Activated naive CD8-positive, alpha-beta T cell treated with anti-CD3 and anti-CD28 coated beads, Interleukin-2, amount 10 ng/mL, durations not matched to agents 7 days and 5 days (primary cell): ENCODE data around the gene MPP2. TPM values are rescaled to one million over a fixed set of nuclear protein-coding genes. Genes with fewer than 3 reads are reported as not detected.
A peak's percentile ranks its signal among the peaks of the same experiment; 100 is the strongest.

Source experiments
- ATAC-seq: fragments of 150-1000 bp; cut with Tn5 transposase; one replicate; pipeline ENCODE4 v1.10.0; 2021; ENCODE audit warnings: low read depth, moderate library complexity
- POLR2A ChIA-PET: fragments of 350-600 bp; sonication (Branson Sonifier 250); formaldehyde crosslinking; loops from one replicate; lab custom pipeline; 2021; ENCODE audit warnings: antibody characterized with exemption; lab: Charles Lee
- DNase-seq: peaks from one replicate; pipeline ENCODE4 v3.0.0; 2021
- H3K27ac Mint-ChIP-seq: one replicate; pipeline ENCODE4 v1.8.0; 2022; ENCODE audit warnings: mild to moderate bottlenecking, mixed read lengths
- H3K27me3 Mint-ChIP-seq: one replicate; pipeline ENCODE4 v1.8.0; 2022; ENCODE audit warnings: mild to moderate bottlenecking, moderate library complexity, mixed read lengths
- H3K36me3 Mint-ChIP-seq: one replicate; pipeline ENCODE4 v1.8.0; 2021; ENCODE audit warnings: mild to moderate bottlenecking, mixed read lengths
- H3K4me1 Mint-ChIP-seq: one replicate; pipeline ENCODE4 v1.8.0; 2021; ENCODE audit warnings: mixed read lengths
- H3K4me3 Mint-ChIP-seq: one replicate; pipeline ENCODE4 v1.8.0; 2022; ENCODE audit warnings: mild to moderate bottlenecking, moderate library complexity, mixed read lengths
- H3K9me3 Mint-ChIP-seq: one replicate; pipeline ENCODE4 v1.8.0; 2021; ENCODE audit warnings: mixed read lengths
- total RNA-seq, 2 experiments: library from RNA; stranded (reverse); gene quantifications; one replicate each; pipeline ENCODE4 v1.2.3, GENCODE V29; 2021

MPP2 gene
- total RNA-seq, 2 experiments from 2014 or later = 2.3 to 3.1 TPM

GRCh38 chr17:43920500-43921095, 13.3 kb upstream of the MPP2 start:
- H3K4me3 Mint-ChIP-seq = no peak overlapping the region

GRCh38 chr17:43918026-43918389, 10.7 kb upstream of the MPP2 start:
- peak overlapping the region; percentile 73 for H3K27ac Mint-ChIP-seq
- no peak for ATAC-seq
- H3K9me3 Mint-ChIP-seq = no peaks in the 10 kb centered on the region
- H3K4me3 Mint-ChIP-seq = peak overlapping the region; percentile 79
- H3K27me3 Mint-ChIP-seq = peaks cover 2% of the 10 kb centered on the region
- H3K4me1 Mint-ChIP-seq = peaks cover 12% of the 10 kb centered on the region
- POLR2A ChIA-PET = no interaction called here
- no peaks in the 10 kb centered on the region for H3K36me3 Mint-ChIP-seq
- DNase-seq = no peak

More at GRCh38 chr17:43920500-43921095, 13.3 kb upstream of the MPP2 start:
- ATAC-seq = no peak
- Mint-ChIP-seq H3K9me3 (no peaks in the 10 kb centered on the region), H3K4me1 (peaks cover 17% of the 10 kb centered on the region), H3K36me3 (no peaks in the 10 kb centered on the region), H3K27ac (no peak overlapping the region), H3K27me3 (peaks cover 4% of the 10 kb centered on the region)
- POLR2A ChIA-PET = no interaction called here
- DNase-seq = no peak

- peak; percentile 71 for DNase-seq
- peaks cover 2% of the 10 kb centered on the region for H3K27me3 Mint-ChIP-seq
- H3K9me3 Mint-ChIP-seq = no peaks in the 10 kb centered on the region
- peak overlapping the region; percentile 73 for H3K27ac Mint-ChIP-seq
- peak overlapping the region; percentile 79 for H3K4me3 Mint-ChIP-seq
- ATAC-seq = peak; percentile 71
- H3K4me1 Mint-ChIP-seq = peaks cover 12% of the 10 kb centered on the region
- no peaks in the 10 kb centered on the region for H3K36me3 Mint-ChIP-seq
- POLR2A ChIA-PET = no interaction called here
These were observed 10.2 kb upstream of the MPP2 start for GRCh38 chr17:43917348-43918025.

- H3K9me3 Mint-ChIP-seq = no peaks in the 10 kb centered on the region
- peaks cover 2% of the 10 kb centered on the region for H3K27me3 Mint-ChIP-seq
- POLR2A ChIA-PET = interaction anchor here (0.8 kb wide), 1 partner anchor 21 kb away, joined by 3 read pairs; no protein-coding TSS in a partner anchor
- no peaks in the 10 kb centered on the region for H3K36me3 Mint-ChIP-seq
- ATAC-seq (peak; percentile 41), DNase-seq (no peak)
- peak overlapping the region; percentile 73 for H3K27ac Mint-ChIP-seq
- H3K4me1 Mint-ChIP-seq = peaks cover 12% of the 10 kb centered on the region
- peak overlapping the region; percentile 79 for H3K4me3 Mint-ChIP-seq
These were observed 9.6 kb upstream of the MPP2 start for GRCh38 chr17:43917016-43917347.

- H3K36me3 Mint-ChIP-seq = no peaks in the 10 kb centered on the region
- DNase-seq (no peak), ATAC-seq (no peak)
- peaks cover 12% of the 10 kb centered on the region for H3K4me1 Mint-ChIP-seq
- no peak overlapping the region for H3K27ac Mint-ChIP-seq
- H3K9me3 Mint-ChIP-seq = no peaks in the 10 kb centered on the region
- POLR2A ChIA-PET = interaction anchor here (0.6 to 0.8 kb wide), 2 partner anchors 22 to 131 kb away, joined by 3 read pairs; no protein-coding TSS in a partner anchor
- peak overlapping the region; percentile 79 for H3K4me3 Mint-ChIP-seq
- H3K27me3 Mint-ChIP-seq = no peaks in the 10 kb centered on the region
These were observed 9.0 kb upstream of the MPP2 start for GRCh38 chr17:43916385-43916784.

GRCh38 chr17:43915559-43915958, 8.2 kb upstream of the MPP2 start:
- Mint-ChIP-seq H3K4me1 (peaks cover 12% of the 10 kb centered on the region), H3K9me3 (no peaks in the 10 kb centered on the region), H3K4me3 (no peak overlapping the region), H3K27me3 (no peaks in the 10 kb centered on the region), H3K27ac (no peak overlapping the region), H3K36me3 (no peaks in the 10 kb centered on the region)
- DNase-seq (no peak), ATAC-seq (no peak)
- POLR2A ChIA-PET = no interaction called here

- no peak overlapping the region for H3K27ac Mint-ChIP-seq
- no peak for ATAC-seq
These were observed 7.1 kb upstream of the MPP2 start for GRCh38 chr17:43914451-43914850.

GRCh38 chr17:43913584-43913983, 6.2 kb upstream of the MPP2 start:
- no peaks in the 10 kb centered on the region for H3K36me3 Mint-ChIP-seq
- ATAC-seq (no peak), DNase-seq (no peak)
- POLR2A ChIA-PET = no interaction called here
- H3K9me3 Mint-ChIP-seq = no peaks in the 10 kb centered on the region
- peaks cover 10% of the 10 kb centered on the region for H3K4me1 Mint-ChIP-seq
- no peak overlapping the region for H3K4me3 Mint-ChIP-seq
- peaks cover 9% of the 10 kb centered on the region for H3K27me3 Mint-ChIP-seq
- H3K27ac Mint-ChIP-seq = no peak overlapping the region

More at GRCh38 chr17:43914451-43914850, 7.1 kb upstream of the MPP2 start:
- POLR2A ChIA-PET = interaction anchor here (0.8 to 1.0 kb wide), 2 partner anchors 14 to 23 kb away, joined by 3 read pairs; no protein-coding TSS in a partner anchor
- Mint-ChIP-seq H3K4me1 (peaks cover 12% of the 10 kb centered on the region), H3K27me3 (peaks cover under 1% of the 10 kb centered on the region), H3K36me3 (no peaks in the 10 kb centered on the region), H3K4me3 (no peak overlapping the region), H3K9me3 (no peaks in the 10 kb centered on the region)
- DNase-seq = no peak

- peaks cover 13% of the 10 kb centered on the region for H3K4me1 Mint-ChIP-seq
- H3K9me3 Mint-ChIP-seq = no peaks in the 10 kb centered on the region
- POLR2A ChIA-PET = no interaction called here
- DNase-seq (no peak), ATAC-seq (no peak)
- no peak overlapping the region for H3K4me3 Mint-ChIP-seq
- no peaks in the 10 kb centered on the region for H3K36me3 Mint-ChIP-seq
- H3K27ac Mint-ChIP-seq = no peak overlapping the region
- H3K27me3 Mint-ChIP-seq = peaks cover 17% of the 10 kb centered on the region
These were observed 5.4 kb upstream of the MPP2 start for GRCh38 chr17:43912635-43913304.

- H3K4me3 Mint-ChIP-seq = no peak overlapping the region
- no peaks in the 10 kb centered on the region for H3K9me3 Mint-ChIP-seq
- no peak overlapping the region for H3K27ac Mint-ChIP-seq
- no peaks in the 10 kb centered on the region for H3K36me3 Mint-ChIP-seq
- DNase-seq (no peak), ATAC-seq (no peak)
- peaks cover 24% of the 10 kb centered on the region for H3K27me3 Mint-ChIP-seq
- H3K4me1 Mint-ChIP-seq = peaks cover 9% of the 10 kb centered on the region
- POLR2A ChIA-PET = no interaction called here
These were observed 4.6 kb upstream of the MPP2 start for GRCh38 chr17:43911904-43912303.

GRCh38 chr17:43909537-43910231, 2.3 kb upstream of the MPP2 start:
- Mint-ChIP-seq H3K4me1 (peaks cover 8% of the 10 kb centered on the region), H3K9me3 (no peaks in the 10 kb centered on the region), H3K36me3 (no peaks in the 10 kb centered on the region), H3K27me3 (peaks cover 45% of the 10 kb centered on the region), H3K27ac (no peak overlapping the region), H3K4me3 (no peak overlapping the region)
- POLR2A ChIA-PET = interaction anchor here (0.5 to 1.0 kb wide), 2 partner anchors 131 to 254 kb away, joined by 3 to 5 read pairs; no protein-coding TSS in a partner anchor
- ATAC-seq (no peak), DNase-seq (no peak)

GRCh38 chr17:43907998-43908721, 824 bp upstream of the MPP2 start:
- POLR2A ChIA-PET = interaction anchor here (0.6 kb wide), 1 partner anchor 142 kb away, joined by 4 read pairs; no protein-coding TSS in a partner anchor
- no peaks in the 10 kb centered on the region for H3K36me3 Mint-ChIP-seq
- peak overlapping the region; percentile 73 for H3K4me3 Mint-ChIP-seq
- no peak overlapping the region for H3K27ac Mint-ChIP-seq
- no peaks in the 10 kb centered on the region for H3K9me3 Mint-ChIP-seq
- peaks cover 8% of the 10 kb centered on the region for H3K4me1 Mint-ChIP-seq
- ATAC-seq (peak; percentile 55), DNase-seq (no peak)
- H3K27me3 Mint-ChIP-seq = peaks cover 54% of the 10 kb centered on the region
